ENCODE measurements around the gene PNPLA8.

DNA sequence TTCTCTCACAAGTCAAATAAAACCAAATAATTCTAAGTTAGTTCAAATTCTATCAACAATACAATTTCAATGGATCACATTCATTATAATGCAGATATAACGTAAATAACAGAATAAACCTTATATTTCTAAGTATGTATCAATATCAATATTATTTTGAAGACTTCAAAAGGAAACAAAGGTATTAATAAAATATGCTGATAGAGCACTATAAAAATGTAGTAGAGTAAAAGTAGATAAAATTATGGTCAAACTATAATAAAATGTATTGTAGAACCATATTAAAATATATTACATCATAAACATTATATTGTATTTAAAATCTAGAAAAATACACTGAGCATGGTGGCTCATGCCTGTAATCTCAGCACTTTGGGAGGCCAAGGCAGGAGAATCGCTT is 46.2 kb downstream of the PNPLA8 start:
- TF ChIP-seq CTCF (IDR thresholded peaks at IDR 0.05; ENCODE audit: poor library complexity, severe bottlenecking), result no peak
- no peak for TF ChIP-seq RAD21 (conservative IDR thresholded peaks at IDR 0.05)
- no peak for TF ChIP-seq EZH2 (IDR thresholded peaks at IDR 0.05; ENCODE audit: borderline replicate concordance, insufficient read depth, low read length, poor library complexity, severe bottlenecking)
- no peak for TF ChIP-seq SMC3 (conservative IDR thresholded peaks at IDR 0.05; ENCODE audit: poor library complexity)

Data from neural cell (in vitro differentiated cells).